ENCODE results near the gene PNPLA6. TPM values are rescaled to one million over a fixed set of nuclear protein-coding genes. Genes with fewer than 3 reads are reported as not detected.

Gene PNPLA6
- total RNA-seq, 4 donors from 2014 or later = 181 to 296 (median 234) TPM

DNA sequence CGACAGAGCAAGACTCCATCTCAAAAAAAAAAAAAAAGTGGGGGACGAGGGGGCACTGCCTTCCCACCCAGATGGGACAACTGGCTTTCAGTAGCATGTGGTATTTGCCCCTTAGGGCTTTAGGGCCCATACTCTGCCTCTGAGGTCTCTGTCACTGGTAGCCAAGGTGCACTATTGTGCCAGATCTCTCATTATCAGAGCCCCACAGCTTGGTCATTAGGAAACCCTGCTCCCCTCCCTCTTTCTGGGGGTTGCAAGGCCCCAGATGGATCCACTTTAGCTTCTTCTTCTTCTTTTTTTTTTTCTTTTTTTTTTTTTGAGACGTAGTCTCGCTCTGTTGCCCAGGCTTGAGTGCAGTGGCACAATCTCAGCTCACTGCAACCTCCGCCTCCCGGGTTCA, 30.8 kb upstream of the PNPLA6 start:
- no peak overlapping the region for H3K4me3 ChIP-seq
- peaks cover 0 to 27% (median 8%) of the 10 kb centered on the region in 4 donors for H3K4me1 ChIP-seq
- no peaks in the 10 kb centered on the region for H3K27me3 ChIP-seq
- H3K36me3 ChIP-seq = no peaks in the 10 kb centered on the region
- no peak for DNase-seq
- TF ChIP-seq, protein P1, sequence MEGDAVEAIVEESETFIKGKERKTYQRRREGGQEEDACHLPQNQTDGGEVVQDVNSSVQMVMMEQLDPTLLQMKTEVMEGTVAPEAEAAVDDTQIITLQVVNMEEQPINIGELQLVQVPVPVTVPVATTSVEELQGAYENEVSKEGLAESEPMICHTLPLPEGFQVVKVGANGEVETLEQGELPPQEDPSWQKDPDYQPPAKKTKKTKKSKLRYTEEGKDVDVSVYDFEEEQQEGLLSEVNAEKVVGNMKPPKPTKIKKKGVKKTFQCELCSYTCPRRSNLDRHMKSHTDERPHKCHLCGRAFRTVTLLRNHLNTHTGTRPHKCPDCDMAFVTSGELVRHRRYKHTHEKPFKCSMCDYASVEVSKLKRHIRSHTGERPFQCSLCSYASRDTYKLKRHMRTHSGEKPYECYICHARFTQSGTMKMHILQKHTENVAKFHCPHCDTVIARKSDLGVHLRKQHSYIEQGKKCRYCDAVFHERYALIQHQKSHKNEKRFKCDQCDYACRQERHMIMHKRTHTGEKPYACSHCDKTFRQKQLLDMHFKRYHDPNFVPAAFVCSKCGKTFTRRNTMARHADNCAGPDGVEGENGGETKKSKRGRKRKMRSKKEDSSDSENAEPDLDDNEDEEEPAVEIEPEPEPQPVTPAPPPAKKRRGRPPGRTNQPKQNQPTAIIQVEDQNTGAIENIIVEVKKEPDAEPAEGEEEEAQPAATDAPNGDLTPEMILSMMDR (IDR thresholded peaks at IDR 0.05) = no peak
- no peak for TF ChIP-seq POLR2A (IDR thresholded peaks at IDR 0.05)
- no peaks in the 10 kb centered on the region for H3K9me3 ChIP-seq
- H3K27ac ChIP-seq = no peak overlapping the region

DNA sequence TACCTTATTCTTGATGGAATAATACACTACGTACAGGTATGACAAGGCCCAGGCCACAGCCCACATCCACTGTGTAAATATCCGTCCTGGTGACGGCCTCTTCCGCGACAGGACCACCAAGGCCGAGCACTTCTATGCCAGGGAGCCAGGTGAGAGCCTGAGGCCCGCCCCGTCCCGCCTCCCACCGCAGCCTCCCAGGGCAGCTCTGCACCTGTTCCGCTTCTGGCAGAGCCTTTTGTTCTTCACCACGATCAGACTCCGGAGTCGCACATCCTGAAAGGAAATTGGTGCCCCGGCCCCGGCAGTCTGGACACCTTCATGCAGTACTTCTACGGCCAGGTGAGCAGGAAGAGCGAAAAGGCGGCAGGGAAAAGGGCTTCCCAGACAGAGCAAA, 30.2 kb upstream of the PNPLA6 start:
- Histone ChIP-seq H3K9me3 (no peaks in the 10 kb centered on the region), H3K36me3 (no peaks in the 10 kb centered on the region), H3K27ac (peak overlapping the region in 2 of 4 donors; percentile 38 to 51), H3K4me1 (peaks cover 0 to 27% (median 8%) of the 10 kb centered on the region in 4 donors), H3K27me3 (no peaks in the 10 kb centered on the region), H3K4me3 (peak overlapping the region in 2 of 4 donors; percentile 42 to 48)
- TF ChIP-seq, protein P1 (IDR thresholded peaks at IDR 0.05) = no peak
- TF ChIP-seq POLR2A (IDR thresholded peaks at IDR 0.05) = no peak
- no peak for DNase-seq

DNA sequence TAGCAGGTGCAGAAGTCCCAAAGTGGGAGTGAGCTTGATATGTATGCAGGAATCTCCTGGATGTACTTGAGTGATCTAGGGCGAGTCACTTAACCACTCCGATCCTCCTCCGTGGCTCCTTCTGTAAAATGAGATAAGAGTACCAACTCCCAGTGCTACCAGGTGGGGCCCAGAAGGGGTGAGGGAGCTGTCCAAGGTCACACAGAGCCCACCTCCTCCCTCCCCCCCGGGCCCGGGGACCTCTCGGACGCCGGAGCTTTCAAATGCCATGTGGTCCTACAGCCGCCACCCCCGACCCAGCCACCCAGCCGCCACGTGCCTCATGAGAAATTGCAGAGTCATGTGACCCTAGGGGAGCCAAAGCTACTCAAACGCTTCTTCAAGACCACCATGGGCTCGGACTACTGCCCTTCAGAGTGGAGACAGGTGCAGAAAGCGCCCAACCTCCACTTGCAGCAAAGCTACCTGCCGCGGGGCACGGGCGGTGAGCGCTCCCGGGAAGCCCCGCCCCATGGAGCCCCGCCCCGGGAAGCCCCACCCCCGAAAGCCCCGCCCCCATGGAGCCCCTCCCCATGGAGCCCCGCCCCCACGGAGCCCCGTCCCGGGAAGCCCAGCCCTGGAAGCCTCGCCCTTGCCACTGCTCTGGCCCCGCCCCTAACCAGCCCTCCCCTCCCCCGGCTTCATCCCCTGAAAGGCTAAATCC, 29.7 kb upstream of the PNPLA6 start:
- Histone ChIP-seq H3K4me3 (peak overlapping the region in 2 of 4 donors; percentile 42 to 48), H3K27ac (peak overlapping the region in 2 of 4 donors; percentile 38 to 51), H3K36me3 (no peaks in the 10 kb centered on the region), H3K4me1 (peaks cover 0 to 22% (median 7%) of the 10 kb centered on the region in 4 donors), H3K9me3 (no peaks in the 10 kb centered on the region), H3K27me3 (no peaks in the 10 kb centered on the region)
- TF ChIP-seq, protein P1 (IDR thresholded peaks at IDR 0.05) = no peak
- TF ChIP-seq POLR2A (IDR thresholded peaks at IDR 0.05) = no peak
- DNase-seq = peak in 1 of 3 donors; percentile 89

DNA sequence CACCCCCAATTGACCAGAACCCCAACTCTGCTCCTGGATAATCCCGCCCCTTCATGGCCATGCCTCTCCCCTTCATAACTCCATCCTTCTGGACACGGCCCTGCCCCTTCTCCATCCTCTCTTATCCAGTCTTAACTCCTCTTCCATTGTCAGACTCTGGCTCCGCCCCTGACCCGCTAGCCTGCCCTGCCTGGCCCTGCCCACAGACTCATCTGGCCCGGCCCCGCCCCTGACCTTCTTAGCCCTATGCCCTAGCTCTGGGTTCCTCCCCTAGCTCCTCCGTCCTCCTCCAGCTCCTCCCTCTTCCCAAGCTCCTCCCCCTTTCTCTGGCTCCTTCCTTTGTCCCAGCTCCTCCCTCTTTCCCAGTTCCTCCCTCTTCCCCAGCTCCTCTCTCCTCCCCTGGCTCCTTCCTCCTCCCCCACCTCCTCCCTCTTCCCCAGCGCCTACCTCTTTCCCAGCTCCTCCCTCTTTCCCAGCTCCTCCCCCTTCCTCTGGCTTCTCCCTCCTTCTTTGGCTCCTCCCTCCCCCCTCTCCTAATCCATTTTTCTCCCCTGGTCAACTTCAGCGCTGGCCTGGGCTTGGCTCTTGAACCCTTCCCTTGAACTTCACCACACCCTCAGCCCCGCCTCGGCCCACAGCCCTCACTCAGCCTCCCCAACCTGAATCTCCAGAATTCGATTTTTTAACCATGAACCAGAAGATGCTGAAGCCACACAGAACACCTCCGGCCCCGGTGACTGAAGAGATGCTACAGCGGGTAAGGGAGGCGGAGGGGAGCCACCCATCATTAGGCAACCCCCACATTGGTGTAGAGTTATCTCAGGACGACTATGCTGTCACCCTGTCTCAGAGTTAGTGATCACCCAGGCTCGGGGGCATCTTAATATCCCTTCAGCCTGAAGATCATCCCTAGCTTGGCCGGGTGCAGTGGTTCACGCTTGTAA, 28.9 kb upstream of the PNPLA6 start:
- H3K9me3 ChIP-seq = no peaks in the 10 kb centered on the region
- TF ChIP-seq, protein P1 (IDR thresholded peaks at IDR 0.05) = no peak
- TF ChIP-seq POLR2A (IDR thresholded peaks at IDR 0.05) = no peak
- H3K36me3 ChIP-seq = no peaks in the 10 kb centered on the region
- H3K4me1 ChIP-seq = peaks cover 0 to 14% (median 5%) of the 10 kb centered on the region in 4 donors
- DNase-seq = peak; percentile 47 to 95 (median 95)
- no peaks in the 10 kb centered on the region for H3K27me3 ChIP-seq
- H3K27ac ChIP-seq = peak overlapping the region in 2 of 4 donors; percentile 38 to 51
- H3K4me3 ChIP-seq = peak overlapping the region in 1 of 4 donors; percentile 48

DNA sequence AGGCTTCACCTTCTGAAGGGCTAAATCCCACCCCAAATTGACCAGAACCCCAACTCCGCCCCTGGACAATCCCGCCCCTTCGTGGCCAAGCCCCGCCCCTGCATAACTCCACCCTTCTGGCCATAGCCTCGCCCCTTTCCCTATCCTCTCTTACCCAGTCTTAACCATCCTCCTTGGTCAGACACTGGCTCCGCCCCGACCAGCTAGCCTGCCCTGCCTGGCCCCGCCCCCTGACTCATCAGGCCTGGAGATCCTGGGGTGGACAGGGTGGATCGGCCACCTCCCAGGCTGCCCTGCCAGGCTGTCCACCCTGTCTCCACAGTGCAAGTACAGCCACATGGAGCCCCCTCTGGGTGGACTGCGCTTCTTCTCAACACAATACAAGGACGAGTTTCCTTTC, 27.6 kb upstream of the PNPLA6 start:
- H3K4me3 ChIP-seq = no peak overlapping the region
- no peaks in the 10 kb centered on the region for H3K9me3 ChIP-seq
- peaks cover 0 to 14% (median 5%) of the 10 kb centered on the region in 4 donors for H3K4me1 ChIP-seq
- TF ChIP-seq, protein P1 (IDR thresholded peaks at IDR 0.05) = no peak
- TF ChIP-seq POLR2A (IDR thresholded peaks at IDR 0.05) = no peak
- no peaks in the 10 kb centered on the region for H3K36me3 ChIP-seq
- no peaks in the 10 kb centered on the region for H3K27me3 ChIP-seq
- peak; percentile 34 to 92 (median 88) for DNase-seq
- no peak overlapping the region for H3K27ac ChIP-seq
